ENCODE measurements around the gene MTX1.
"Not testable (repeated sequence)": the region's sequence is repeated elsewhere in the genome, so short reads cannot be mapped to it uniquely, and the experiment has no call there.

- TF ChIP-seq, protein P1, sequence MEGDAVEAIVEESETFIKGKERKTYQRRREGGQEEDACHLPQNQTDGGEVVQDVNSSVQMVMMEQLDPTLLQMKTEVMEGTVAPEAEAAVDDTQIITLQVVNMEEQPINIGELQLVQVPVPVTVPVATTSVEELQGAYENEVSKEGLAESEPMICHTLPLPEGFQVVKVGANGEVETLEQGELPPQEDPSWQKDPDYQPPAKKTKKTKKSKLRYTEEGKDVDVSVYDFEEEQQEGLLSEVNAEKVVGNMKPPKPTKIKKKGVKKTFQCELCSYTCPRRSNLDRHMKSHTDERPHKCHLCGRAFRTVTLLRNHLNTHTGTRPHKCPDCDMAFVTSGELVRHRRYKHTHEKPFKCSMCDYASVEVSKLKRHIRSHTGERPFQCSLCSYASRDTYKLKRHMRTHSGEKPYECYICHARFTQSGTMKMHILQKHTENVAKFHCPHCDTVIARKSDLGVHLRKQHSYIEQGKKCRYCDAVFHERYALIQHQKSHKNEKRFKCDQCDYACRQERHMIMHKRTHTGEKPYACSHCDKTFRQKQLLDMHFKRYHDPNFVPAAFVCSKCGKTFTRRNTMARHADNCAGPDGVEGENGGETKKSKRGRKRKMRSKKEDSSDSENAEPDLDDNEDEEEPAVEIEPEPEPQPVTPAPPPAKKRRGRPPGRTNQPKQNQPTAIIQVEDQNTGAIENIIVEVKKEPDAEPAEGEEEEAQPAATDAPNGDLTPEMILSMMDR (IDR thresholded peaks at IDR 0.05), result not testable (repeated sequence)
- TF ChIP-seq POLR2A, POLR2AphosphoS5 (IDR thresholded peaks at IDR 0.05): not testable (repeated sequence)
Measured at GRCh38 chr1:155211381-155212050, 3.0 kb downstream of the MTX1 start.
